ENCODE data around the gene PATE3.

DNA sequence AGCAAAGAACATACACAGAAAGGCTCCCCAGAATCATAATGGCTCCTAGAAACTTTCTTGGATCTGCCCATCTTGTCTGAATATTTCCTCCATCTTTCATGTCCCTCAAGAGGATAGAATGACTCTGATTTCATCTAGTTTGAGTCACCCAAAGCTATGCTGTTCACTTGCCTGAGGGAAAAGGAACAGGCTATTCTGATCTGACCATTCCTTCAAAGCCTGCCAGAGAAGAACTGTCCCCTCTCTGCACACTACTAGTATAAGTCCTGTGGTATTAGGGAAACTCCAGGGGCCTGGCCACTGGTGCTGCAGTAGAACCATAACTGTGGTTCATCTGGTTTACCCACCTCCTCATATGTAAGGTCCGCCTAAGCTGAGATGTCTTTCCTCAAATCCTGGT, 44.2 kb upstream of the PATE3 start:
- TF ChIP-seq, protein P1, sequence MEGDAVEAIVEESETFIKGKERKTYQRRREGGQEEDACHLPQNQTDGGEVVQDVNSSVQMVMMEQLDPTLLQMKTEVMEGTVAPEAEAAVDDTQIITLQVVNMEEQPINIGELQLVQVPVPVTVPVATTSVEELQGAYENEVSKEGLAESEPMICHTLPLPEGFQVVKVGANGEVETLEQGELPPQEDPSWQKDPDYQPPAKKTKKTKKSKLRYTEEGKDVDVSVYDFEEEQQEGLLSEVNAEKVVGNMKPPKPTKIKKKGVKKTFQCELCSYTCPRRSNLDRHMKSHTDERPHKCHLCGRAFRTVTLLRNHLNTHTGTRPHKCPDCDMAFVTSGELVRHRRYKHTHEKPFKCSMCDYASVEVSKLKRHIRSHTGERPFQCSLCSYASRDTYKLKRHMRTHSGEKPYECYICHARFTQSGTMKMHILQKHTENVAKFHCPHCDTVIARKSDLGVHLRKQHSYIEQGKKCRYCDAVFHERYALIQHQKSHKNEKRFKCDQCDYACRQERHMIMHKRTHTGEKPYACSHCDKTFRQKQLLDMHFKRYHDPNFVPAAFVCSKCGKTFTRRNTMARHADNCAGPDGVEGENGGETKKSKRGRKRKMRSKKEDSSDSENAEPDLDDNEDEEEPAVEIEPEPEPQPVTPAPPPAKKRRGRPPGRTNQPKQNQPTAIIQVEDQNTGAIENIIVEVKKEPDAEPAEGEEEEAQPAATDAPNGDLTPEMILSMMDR (IDR thresholded peaks at IDR 0.05), result no peak
- TF ChIP-seq POLR2A (IDR thresholded peaks at IDR 0.05), result no peak
- TF ChIP-seq POLR2AphosphoS5 (IDR thresholded peaks at IDR 0.05), result no peak
